Upper lobe of left lung (tissue), 6 donors: ENCODE data around the gene OSBPL8. TPM values are rescaled to one million over a fixed set of nuclear protein-coding genes. Genes with fewer than 3 reads are reported as not detected.

Experiments
- ATAC-seq, 2 donors: fragments of 200-7000 bp; cut with Tn5 transposase; one replicate each; pipeline ENCODE4 v1.9.1; 2022; ENCODE audit warnings: mild to moderate bottlenecking in 2 of 2, moderate library complexity in 2 of 2; ENCODE audit not compliant: low FRiP score in 2 of 2
- DNase-seq, 2 donors: peaks; one replicate each; pipeline ENCODE4 v3.0.0-alpha.2; 2019 to 2020
- H3K27ac ChIP-seq, 4 donors: fragments of 200-600 bp; sonication (generic); one replicate each; pipeline ENCODE4 v1.5.1; 2016 to 2019
- H3K27me3 ChIP-seq, 4 donors: fragments of 200-600 bp; sonication (generic); one replicate each; pipeline ENCODE4 v1.5.1; 2017 to 2019
- H3K36me3 ChIP-seq, 4 donors: fragments of 200-600 bp; sonication (generic); one replicate each; pipeline ENCODE4 v1.5.1; 2016 to 2019
- H3K4me1 ChIP-seq, 4 donors: fragments of 200-600 bp; sonication (generic); one replicate each; pipeline ENCODE4 v1.5.1; 2018 to 2019
- H3K4me3 ChIP-seq, 4 donors: fragments of 200-600 bp; sonication (generic); one replicate each; pipeline ENCODE4 v1.5.1; 2017 to 2019; ENCODE audit warnings: mild to moderate bottlenecking in 2 of 4, moderate library complexity in 1 of 4
- H3K9me3 ChIP-seq, 4 donors: fragments of 200-600 bp; sonication (generic); one replicate each; pipeline ENCODE4 v1.5.1; 2018 to 2019
- CTCF ChIP-seq, 6 experiments: fragments of 450-650 bp in 4 of 6; fragments of 200-600 bp in 2 of 6; sonication (generic) in 2 of 6; IDR thresholded peaks; one replicate each; pipeline ENCODE4 v1.5.1; 2016 to 2019; ENCODE audit warnings: antibody characterized with exemption in 6 of 6
- EP300 ChIP-seq, 4 donors: sonication (generic); formaldehyde crosslinking; IDR thresholded peaks; one replicate each; pipeline ENCODE4 v1.5.1; 2017; ENCODE audit warnings: antibody characterized with exemption in 4 of 4, control low read depth in 2 of 4
- POLR2A ChIP-seq, 4 donors: fragments of 450-650 bp; IDR thresholded peaks; one replicate each; pipeline ENCODE4 v1.5.1; 2016 to 2017; ENCODE audit warnings: antibody characterized with exemption in 4 of 4, mild to moderate bottlenecking in 2 of 4
- POLR2AphosphoS5 ChIP-seq, 2 donors: sonication (generic); formaldehyde crosslinking; IDR thresholded peaks; one replicate each; pipeline ENCODE4 v1.5.1; 2017; ENCODE audit warnings: antibody characterized with exemption in 2 of 2
- WGBS, 2 donors: methylation state at CpG; one replicate each; pipeline ENCODE4 v1.1.5; 2017 to 2018; 5-methylcytosine and 5-hydroxymethylcytosine counted together
- total RNA-seq, 6 donors: library from RNA; depleted of rRNA in 4 of 6; stranded (reverse); fragments of >200 nt in 4 of 6; gene quantifications; one replicate each; pipeline versions ENCODE4 v1.1.0 to v1.2.1, GENCODE V29; 2016 to 2021
- donor health status: DM: no; HTN: no; CAD: no; lungs with moderate emphysema.
- donor health status: DM: no; HTN: yes; CAD: no; lungs with severe emphysema.

Gene OSBPL8
- total RNA-seq, 6 donors from 2014 or later, result 35.6 to 103 (median 73.3) TPM

- Histone ChIP-seq H3K9me3 (no peaks in the 10 kb centered on the region), H3K36me3 (no peaks in the 10 kb centered on the region), H3K4me3 (no peak overlapping the region), H3K27me3 (no peaks in the 10 kb centered on the region), H3K27ac (no peak overlapping the region), H3K4me1 (peaks cover 24 to 47% (median 29%) of the 10 kb centered on the region in 4 donors)
- WGBS, 2 donors, result 91 to 94% methylated on average over 4 of the region's 4 CpGs
- no peak for TF ChIP-seq CTCF (IDR thresholded peaks at IDR 0.05)
- DNase-seq (no peak), ATAC-seq (no peak)
Measured at GRCh38 chr12:76556368-76556767, 3.2 kb downstream of the OSBPL8 start.

DNA sequence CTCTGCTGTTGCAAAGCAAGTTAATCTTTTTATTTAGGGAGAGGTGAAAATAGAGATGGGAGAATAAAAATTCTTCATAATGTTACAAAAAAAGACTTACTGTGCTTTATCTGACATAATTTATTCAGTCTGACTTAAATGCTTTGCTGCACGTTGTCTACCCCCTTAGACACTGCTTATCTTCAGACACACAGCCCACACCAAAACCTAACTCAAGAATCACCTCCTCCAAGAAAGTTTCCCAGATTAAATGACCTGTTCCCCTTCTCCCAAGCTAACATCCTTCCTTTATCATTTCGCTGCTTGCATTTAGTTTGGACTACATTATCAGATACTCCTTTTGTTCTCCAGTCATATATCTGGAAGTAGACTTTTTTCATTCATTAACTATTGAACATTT is 3.8 kb downstream of the OSBPL8 start:
- no peaks in the 10 kb centered on the region for H3K9me3 ChIP-seq
- DNase-seq, result no peak
- H3K4me3 ChIP-seq, result no peak overlapping the region
- 86 to 95% methylated on average over 2 of the region's 2 CpGs for WGBS, 2 donors
- no peaks in the 10 kb centered on the region for H3K36me3 ChIP-seq
- no peaks in the 10 kb centered on the region for H3K27me3 ChIP-seq
- no peak for ATAC-seq
- TF ChIP-seq EP300 (IDR thresholded peaks at IDR 0.05) (no peak), CTCF (IDR thresholded peaks at IDR 0.05) (no peak), POLR2A (IDR thresholded peaks at IDR 0.05) (no peak), POLR2AphosphoS5 (IDR thresholded peaks at IDR 0.05) (no peak)
- H3K4me1 ChIP-seq, result peaks cover 24 to 48% (median 29%) of the 10 kb centered on the region in 4 donors
- no peak overlapping the region for H3K27ac ChIP-seq

- ATAC-seq (no peak), DNase-seq (no peak)
- Histone ChIP-seq H3K4me1 (peaks cover 24 to 48% (median 29%) of the 10 kb centered on the region in 4 donors), H3K4me3 (no peak overlapping the region), H3K36me3 (no peaks in the 10 kb centered on the region), H3K27ac (no peak overlapping the region), H3K9me3 (no peaks in the 10 kb centered on the region), H3K27me3 (no peaks in the 10 kb centered on the region)
- 81 to 85% methylated on average over 7 of the region's 7 CpGs for WGBS, 2 donors
- no peak for TF ChIP-seq EP300 (IDR thresholded peaks at IDR 0.05)
- TF ChIP-seq CTCF (IDR thresholded peaks at IDR 0.05), result no peak
- no peak for TF ChIP-seq POLR2A (IDR thresholded peaks at IDR 0.05)
- TF ChIP-seq POLR2AphosphoS5 (IDR thresholded peaks at IDR 0.05), result no peak
Measured at GRCh38 chr12:76555231-76555767, 4.3 kb downstream of the OSBPL8 start.

GRCh38 chr12:76554405-76555230 is 5.0 kb downstream of the OSBPL8 start:
- no peak for TF ChIP-seq CTCF (IDR thresholded peaks at IDR 0.05)
- no peak for TF ChIP-seq POLR2A (IDR thresholded peaks at IDR 0.05)
- no peak for TF ChIP-seq POLR2AphosphoS5 (IDR thresholded peaks at IDR 0.05)
- TF ChIP-seq EP300 (IDR thresholded peaks at IDR 0.05), result no peak
- no peak overlapping the region for H3K4me3 ChIP-seq
- H3K27ac ChIP-seq, result no peak overlapping the region
- ATAC-seq (no peak), DNase-seq (no peak)
- no peaks in the 10 kb centered on the region for H3K27me3 ChIP-seq
- 75 to 87% methylated on average over 2 of the region's 2 CpGs for WGBS, 2 donors
- peaks cover 24 to 48% (median 29%) of the 10 kb centered on the region in 4 donors for H3K4me1 ChIP-seq
- no peaks in the 10 kb centered on the region for H3K36me3 ChIP-seq
- H3K9me3 ChIP-seq, result no peaks in the 10 kb centered on the region
